ENCODE measurements around the gene ATP5PO.

ATP5PO gene

DNA sequence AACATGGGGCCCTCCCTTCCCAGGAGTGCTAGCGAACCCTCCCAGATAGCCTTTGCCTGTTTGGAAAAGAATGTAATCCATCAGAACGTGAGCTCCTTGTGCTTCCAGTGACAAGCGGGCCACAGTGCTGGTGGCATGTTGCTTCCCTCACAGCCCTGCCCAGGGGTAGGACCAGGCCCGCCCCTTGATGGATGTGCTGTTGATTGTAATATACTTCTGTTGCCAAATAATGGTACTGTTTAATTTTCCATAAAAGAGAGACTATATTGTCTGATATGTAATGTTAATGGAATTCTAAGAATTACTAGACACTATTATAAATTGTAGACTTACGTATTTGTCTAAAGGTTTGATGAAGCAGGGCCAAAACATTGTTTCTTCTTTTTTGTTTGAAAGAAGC, 16.4 kb downstream of the ATP5PO start:
- DNase-seq (ENCODE audit: low spot score): no peak

DNA sequence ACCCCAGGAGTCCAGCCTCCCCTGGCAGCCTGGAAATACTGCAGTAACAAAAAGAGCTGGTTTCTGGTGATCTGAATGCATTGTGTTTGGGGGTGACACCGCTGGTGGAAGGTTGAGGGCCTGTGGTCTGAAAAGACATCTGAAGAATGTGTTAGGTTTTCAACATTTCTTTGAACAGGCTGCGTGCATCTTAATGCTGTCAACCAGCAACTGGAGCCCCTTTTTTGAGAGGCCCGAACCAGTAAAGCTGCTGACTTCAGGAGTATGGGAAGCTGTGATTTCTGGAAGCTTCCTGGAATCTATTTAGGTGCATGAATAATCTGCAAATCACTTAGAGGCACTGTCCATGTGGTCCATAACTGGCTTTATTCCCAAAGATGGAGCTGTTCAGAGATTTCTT, 17.0 kb downstream of the ATP5PO start:
- DNase-seq (ENCODE audit: low spot score): no peak

DNA sequence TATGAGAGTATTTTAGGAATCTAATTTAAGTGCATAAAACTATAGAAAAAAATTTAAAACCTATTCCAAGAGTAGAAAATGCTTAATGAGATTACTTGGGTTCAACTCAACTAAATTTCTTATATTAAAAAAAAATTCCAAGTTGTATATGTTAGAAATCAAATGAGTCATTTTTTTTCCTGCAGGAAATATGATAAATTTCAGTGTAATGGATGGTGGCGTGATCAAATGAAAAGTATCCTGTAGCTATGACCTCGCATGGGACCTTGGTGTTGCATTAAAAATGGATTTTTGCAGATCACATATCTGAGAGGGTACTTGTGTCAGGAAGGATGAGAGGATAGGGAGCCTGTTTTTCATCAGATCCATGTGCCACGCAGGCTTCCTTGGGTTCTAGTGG, 17.9 kb downstream of the ATP5PO start:
- DNase-seq (ENCODE audit: low spot score): no peak

- no peak for DNase-seq (ENCODE audit: low spot score)
Measured at GRCh38 chr21:33897098-33897497, 18.5 kb downstream of the ATP5PO start.

- DNase-seq (ENCODE audit: low spot score): no peak
Measured at GRCh38 chr21:33896691-33897090, 18.9 kb downstream of the ATP5PO start.

GRCh38 chr21:33895356-33895755, 20.2 kb downstream of the ATP5PO start:
- no peak for DNase-seq (ENCODE audit: low spot score)

- DNase-seq (ENCODE audit: low spot score): peak; percentile 84
Measured at GRCh38 chr21:33894736-33895288, 20.8 kb downstream of the ATP5PO start.

DNA sequence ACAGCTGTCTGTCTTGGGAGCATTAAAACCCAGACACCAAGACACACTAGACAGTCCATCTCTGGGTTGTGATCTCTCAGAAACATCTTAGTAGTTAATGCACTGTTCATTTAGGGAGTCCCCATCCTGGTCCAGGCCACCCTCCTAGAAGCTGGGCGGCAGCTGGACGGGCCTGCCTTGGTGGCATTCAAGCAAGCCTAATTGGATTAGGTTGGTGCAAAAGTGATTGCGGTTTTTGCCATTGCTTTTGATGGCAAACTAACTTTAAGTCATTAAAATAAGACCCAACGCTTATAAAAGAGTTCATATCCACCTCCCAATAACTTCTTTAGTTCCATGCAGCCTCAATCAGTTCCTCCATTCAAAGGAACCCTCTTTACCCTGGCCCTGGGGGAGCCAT, 21.7 kb downstream of the ATP5PO start:
- DNase-seq (ENCODE audit: low spot score): no peak

GRCh38 chr21:33892853-33893252, 22.8 kb downstream of the ATP5PO start:
- DNase-seq (ENCODE audit: low spot score): no peak

DNA sequence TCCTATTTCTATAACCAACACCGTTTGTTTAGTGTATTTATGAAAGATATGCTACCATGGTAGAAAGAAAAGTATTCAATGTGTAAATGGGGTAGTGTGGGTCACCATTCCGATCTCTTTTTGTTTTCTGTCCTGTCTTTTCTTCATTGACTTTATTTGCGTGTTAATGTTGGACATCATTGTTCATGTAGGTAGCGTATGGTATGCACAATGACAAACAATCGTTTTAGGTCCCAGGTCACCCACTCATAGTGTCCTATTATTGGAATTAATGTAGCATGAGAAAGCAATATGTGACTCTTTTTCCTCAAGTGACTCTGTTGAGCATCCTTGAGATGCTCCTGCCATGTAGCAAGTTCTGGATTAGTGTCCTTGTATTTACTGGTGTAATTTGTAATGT, 25.4 kb downstream of the ATP5PO start:
- DNase-seq (ENCODE audit: low spot score): no peak

GRCh38 chr21:33886321-33886720, 29.3 kb downstream of the ATP5PO start:
- DNase-seq (ENCODE audit: low spot score): no peak

DNA sequence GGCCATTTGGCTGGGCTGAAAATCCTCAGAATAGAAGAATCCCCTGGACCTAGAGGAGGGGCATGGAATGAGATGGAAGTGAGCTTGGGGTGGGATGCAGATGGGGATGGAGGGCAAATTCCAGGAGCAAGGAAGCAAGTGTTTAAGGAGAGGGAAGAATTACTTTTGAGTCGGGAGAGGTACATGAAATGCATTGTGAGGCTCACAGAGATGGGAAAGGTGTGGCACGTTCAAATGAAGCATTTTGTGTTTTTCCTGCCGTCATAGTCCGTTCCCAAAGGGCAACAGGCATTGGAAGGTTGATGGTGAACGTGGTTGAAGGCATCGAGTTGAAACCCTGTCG, 30.5 kb downstream of the ATP5PO start:
- no peak for DNase-seq (ENCODE audit: low spot score)

- no peak for DNase-seq (ENCODE audit: low spot score)
Measured at GRCh38 chr21:33884376-33885171, 31.0 kb downstream of the ATP5PO start.

DNA sequence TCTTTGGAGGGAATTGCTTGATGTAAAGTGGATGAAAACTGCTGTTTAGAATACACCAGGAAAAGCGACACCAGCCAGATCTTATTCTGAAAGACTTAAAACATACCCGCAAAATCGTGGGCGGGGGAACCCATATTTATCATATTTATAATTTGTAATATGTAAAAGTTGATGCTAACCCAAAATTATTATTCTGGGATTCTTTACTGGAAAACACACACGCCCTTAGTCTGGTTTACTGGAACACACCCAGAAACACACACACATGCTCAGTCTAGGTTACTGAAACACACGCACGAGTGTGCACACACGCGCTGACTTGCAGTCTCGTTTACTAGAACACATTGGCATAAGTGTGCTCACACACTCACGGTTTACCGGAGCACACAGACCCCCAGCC, 32.5 kb downstream of the ATP5PO start:
- DNase-seq (ENCODE audit: low spot score): no peak

GRCh38 chr21:33881689-33882440, 33.7 kb downstream of the ATP5PO start:
- DNase-seq (ENCODE audit: low spot score): no peak

DNA sequence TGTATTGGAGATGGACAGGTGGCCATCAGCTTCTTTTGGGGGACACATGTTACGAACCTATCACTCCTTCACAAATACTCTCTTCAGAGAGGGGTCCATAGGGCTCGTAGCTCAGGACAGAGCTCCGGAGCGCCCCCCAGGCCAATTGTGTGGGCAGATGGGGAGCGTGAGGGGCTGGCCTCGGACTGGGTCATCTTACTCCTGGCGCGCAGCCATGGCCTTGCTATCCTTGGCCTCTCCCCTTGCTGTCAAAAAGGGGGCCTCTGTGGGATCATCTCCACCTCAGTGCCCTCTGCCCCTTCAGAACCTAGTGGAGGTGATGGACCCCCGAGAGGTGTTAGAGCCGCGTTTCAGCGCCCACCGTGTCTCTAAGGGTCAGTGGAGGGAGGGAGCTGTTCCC, 35.0 kb downstream of the ATP5PO start:
- no peak for DNase-seq (ENCODE audit: low spot score)

- DNase-seq (ENCODE audit: low spot score): no peak
Measured at GRCh38 chr21:33878824-33879223, 36.8 kb downstream of the ATP5PO start.

GRCh38 chr21:33875026-33875695, 40.4 kb downstream of the ATP5PO start:
- no peak for DNase-seq (ENCODE audit: low spot score)

GRCh38 chr21:33874161-33874560, 41.4 kb downstream of the ATP5PO start:
- DNase-seq (ENCODE audit: low spot score): no peak

GRCh38 chr21:33872881-33873515, 42.6 kb downstream of the ATP5PO start:
- DNase-seq (ENCODE audit: low spot score): no peak

- no peak for DNase-seq (ENCODE audit: low spot score)
Measured at GRCh38 chr21:33871171-33871570, 44.4 kb downstream of the ATP5PO start.

DNA sequence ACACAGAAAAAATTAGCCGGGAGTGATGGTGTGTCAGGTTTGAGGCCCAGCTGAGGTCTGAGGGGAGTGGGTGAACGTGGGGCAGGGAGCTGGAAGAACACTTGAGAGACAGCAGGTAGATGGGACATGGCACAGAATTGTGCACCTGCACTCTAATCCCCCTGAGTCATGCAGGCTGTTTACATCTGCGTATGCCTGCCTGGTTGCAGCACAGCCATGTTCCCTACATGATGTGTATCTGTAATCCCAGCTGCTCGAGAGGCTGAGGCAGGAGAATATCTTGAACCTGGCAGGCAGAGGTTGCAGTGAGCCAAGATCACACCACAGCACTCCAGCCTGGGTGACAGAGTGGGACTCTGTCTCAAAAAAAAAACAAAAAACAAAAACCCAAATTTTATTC, 44.8 kb downstream of the ATP5PO start:
- DNase-seq (ENCODE audit: low spot score): no peak
